ENCODE data around the gene CCDC85C. TPM values are rescaled to one million over a fixed set of nuclear protein-coding genes. Genes with fewer than 3 reads are reported as not detected.

CCDC85C gene
- total RNA-seq, 2 experiments from 2014 or later, result 11.8 to 13.3 TPM

DNA sequence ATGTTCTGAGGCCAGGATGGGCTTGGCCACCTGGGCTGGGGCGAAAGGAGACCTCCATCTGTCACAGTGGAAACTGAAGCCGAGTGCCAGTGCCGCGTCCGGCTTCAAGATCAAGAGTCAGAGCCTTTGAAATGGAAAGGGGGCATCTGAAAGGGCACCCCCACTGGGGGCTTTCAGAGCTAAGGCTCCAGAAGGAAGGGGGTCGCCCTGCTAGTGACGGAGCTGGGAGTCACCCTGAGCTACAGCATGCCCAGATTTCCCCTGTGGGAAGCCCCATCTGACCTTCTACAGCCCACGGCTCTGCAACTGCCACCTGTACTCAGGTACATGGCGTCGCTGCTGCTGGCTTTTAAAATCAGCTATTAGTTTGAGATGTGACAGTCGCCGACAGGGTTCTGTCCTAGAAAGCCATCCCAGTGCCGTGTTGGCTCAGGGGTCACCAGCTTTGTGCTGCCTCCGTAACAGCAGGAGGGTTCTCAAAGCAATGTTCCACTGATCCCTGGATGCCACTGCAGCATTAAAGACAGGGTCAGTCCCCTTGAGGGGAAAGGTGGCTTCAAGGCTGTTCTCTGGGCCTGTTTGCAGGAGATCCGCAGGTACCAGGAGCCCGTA, 91.3 kb downstream of the CCDC85C start:
- POLR2A ChIA-PET, result interaction anchor here (1.3 kb wide), 1 partner anchor 30 kb away, joined by 3 read pairs; no protein-coding TSS in a partner anchor
- no peak overlapping the region for H3K27ac Mint-ChIP-seq

DNA sequence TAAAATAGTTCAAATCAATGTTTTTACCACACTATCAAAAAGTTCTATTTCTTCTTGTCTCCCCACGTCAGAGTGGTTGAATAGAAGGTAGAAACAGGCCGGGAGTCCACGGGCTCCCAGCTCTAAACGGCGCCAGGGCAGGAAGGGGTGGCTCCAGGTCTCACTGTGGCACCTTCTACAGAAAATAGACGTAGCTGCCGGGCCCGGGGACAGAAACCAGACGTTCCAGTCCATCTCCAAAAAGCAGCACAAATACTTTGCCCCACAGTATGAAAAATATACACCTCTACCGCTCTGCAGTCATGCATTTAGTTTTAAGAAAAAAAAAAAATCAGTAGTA, 91.9 kb downstream of the CCDC85C start:
- no peaks in the 10 kb centered on the region for H3K27me3 Mint-ChIP-seq
- H3K4me1 Mint-ChIP-seq, result peaks cover 1% of the 10 kb centered on the region
- ATAC-seq (ENCODE audit: low read depth), result no peak
- H3K4me3 Mint-ChIP-seq, result no peak overlapping the region
- H3K27ac Mint-ChIP-seq, result no peak overlapping the region
- no peak for DNase-seq
- peaks cover 6% of the 10 kb centered on the region for H3K36me3 Mint-ChIP-seq
- H3K9me3 Mint-ChIP-seq, result no peaks in the 10 kb centered on the region
- POLR2A ChIA-PET, result interaction anchor here (1.3 kb wide), 1 partner anchor 29 kb away, joined by 3 read pairs; no protein-coding TSS in a partner anchor

More for the DNA sequence above, 91.3 kb downstream of the CCDC85C start:
- Mint-ChIP-seq H3K27me3 (no peaks in the 10 kb centered on the region), H3K9me3 (no peaks in the 10 kb centered on the region), H3K36me3 (peaks cover 5% of the 10 kb centered on the region), H3K4me1 (peaks cover 1% of the 10 kb centered on the region), H3K4me3 (no peak overlapping the region)
- no peak for DNase-seq
- ATAC-seq (ENCODE audit: low read depth), result no peak

- POLR2A ChIA-PET, result interaction anchor here (1.3 kb wide), 1 partner anchor 29 kb away, joined by 3 read pairs; no protein-coding TSS in a partner anchor
- no peaks in the 10 kb centered on the region for H3K9me3 Mint-ChIP-seq
- ATAC-seq (ENCODE audit: low read depth) (no peak), DNase-seq (no peak)
- peaks cover 1% of the 10 kb centered on the region for H3K4me1 Mint-ChIP-seq
- H3K4me3 Mint-ChIP-seq, result no peak overlapping the region
- no peak overlapping the region for H3K27ac Mint-ChIP-seq
- no peaks in the 10 kb centered on the region for H3K27me3 Mint-ChIP-seq
- H3K36me3 Mint-ChIP-seq, result peaks cover 7% of the 10 kb centered on the region
Observed at GRCh38 chr14:99511421-99512109, 92.4 kb downstream of the CCDC85C start.

GRCh38 chr14:99510556-99511139, 93.4 kb downstream of the CCDC85C start:
- POLR2A ChIA-PET, result no interaction called here
- Mint-ChIP-seq H3K27me3 (no peaks in the 10 kb centered on the region), H3K4me1 (peaks cover 1% of the 10 kb centered on the region), H3K4me3 (no peak overlapping the region), H3K9me3 (no peaks in the 10 kb centered on the region), H3K36me3 (peaks cover 11% of the 10 kb centered on the region), H3K27ac (no peak overlapping the region)
- ATAC-seq (ENCODE audit: low read depth) (no peak), DNase-seq (no peak)

DNA sequence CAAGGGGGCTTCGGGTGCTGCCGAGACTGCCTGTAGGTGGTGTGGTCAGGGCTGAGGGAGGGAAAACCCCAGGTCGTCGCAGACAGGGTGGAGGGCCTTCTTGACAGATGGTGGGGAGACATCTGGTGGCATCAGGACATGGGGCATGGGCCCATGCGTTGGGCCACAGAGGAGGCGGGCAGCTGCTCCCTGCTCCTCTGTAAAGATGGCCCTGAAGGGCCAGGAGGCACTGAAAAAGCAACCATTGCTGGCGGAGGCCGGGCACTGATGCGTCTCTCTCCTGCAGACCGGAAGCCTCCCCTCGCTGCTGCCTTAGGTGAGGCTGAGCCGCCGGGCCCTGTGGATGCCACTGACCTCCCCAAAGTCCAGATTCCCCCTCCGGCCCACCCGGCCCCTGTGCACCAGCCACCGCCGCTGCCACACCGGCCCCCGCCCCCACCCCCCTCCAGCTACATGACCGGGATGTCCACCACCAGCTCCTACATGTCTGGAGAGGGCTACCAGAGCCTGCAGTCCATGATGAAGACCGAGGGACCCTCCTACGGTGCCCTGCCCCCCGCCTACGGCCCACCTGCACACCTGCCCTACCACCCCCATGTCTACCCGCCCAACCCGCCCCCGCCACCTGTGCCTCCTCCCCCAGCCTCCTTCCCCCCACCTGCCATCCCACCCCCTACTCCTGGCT, 94.0 kb downstream of the CCDC85C start:
- POLR2A ChIA-PET, result no interaction called here
- H3K27ac Mint-ChIP-seq, result no peak overlapping the region

DNA sequence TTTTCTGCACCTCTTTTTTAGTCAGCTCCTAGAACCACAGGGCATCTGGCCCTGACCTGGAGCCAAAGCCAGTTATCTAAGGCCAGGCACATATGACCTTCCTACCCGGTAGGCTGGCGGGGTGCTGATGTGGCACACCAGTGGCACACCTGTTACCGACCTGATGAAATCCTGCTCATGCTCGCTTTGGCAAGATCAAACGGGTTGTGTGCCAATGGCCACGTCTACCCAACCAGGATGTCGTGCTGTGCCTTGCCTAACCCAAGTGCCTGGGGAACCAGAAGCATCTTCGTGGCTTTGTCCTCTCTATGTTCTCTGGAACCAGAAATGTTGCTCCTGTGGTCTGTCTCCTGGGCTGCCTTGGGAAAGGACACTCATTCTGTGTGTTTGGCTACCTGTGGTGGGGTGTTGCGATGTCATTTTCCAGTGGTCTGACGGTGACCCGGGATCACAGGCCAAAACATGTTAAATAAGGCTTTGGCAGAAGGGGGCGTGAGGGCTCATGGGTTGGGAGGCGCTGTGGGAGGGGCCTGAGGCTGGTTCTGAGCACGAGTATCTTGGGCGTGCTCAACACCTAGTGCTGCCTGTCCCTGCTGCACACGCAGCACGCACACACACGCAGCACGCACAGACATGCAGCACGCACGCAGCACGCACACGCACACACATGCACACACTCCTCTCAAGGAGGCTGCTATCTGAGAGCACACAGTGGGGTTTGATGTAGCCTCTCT, 94.9 kb downstream of the CCDC85C start:
- DNase-seq (no peak), ATAC-seq (ENCODE audit: low read depth) (no peak)
- peaks cover 19% of the 10 kb centered on the region for H3K36me3 Mint-ChIP-seq
- no peak overlapping the region for H3K27ac Mint-ChIP-seq
- no peaks in the 10 kb centered on the region for H3K9me3 Mint-ChIP-seq
- H3K27me3 Mint-ChIP-seq, result no peaks in the 10 kb centered on the region
- POLR2A ChIA-PET, result no interaction called here
- H3K4me3 Mint-ChIP-seq, result no peak overlapping the region
- H3K4me1 Mint-ChIP-seq, result peaks cover 1% of the 10 kb centered on the region

More for the DNA sequence above, 94.0 kb downstream of the CCDC85C start:
- H3K4me3 Mint-ChIP-seq, result no peak overlapping the region
- H3K9me3 Mint-ChIP-seq, result no peaks in the 10 kb centered on the region
- H3K4me1 Mint-ChIP-seq, result peaks cover 1% of the 10 kb centered on the region
- ATAC-seq (ENCODE audit: low read depth), result no peak
- H3K36me3 Mint-ChIP-seq, result peaks cover 13% of the 10 kb centered on the region
- H3K27me3 Mint-ChIP-seq, result no peaks in the 10 kb centered on the region
- no peak for DNase-seq

DNA sequence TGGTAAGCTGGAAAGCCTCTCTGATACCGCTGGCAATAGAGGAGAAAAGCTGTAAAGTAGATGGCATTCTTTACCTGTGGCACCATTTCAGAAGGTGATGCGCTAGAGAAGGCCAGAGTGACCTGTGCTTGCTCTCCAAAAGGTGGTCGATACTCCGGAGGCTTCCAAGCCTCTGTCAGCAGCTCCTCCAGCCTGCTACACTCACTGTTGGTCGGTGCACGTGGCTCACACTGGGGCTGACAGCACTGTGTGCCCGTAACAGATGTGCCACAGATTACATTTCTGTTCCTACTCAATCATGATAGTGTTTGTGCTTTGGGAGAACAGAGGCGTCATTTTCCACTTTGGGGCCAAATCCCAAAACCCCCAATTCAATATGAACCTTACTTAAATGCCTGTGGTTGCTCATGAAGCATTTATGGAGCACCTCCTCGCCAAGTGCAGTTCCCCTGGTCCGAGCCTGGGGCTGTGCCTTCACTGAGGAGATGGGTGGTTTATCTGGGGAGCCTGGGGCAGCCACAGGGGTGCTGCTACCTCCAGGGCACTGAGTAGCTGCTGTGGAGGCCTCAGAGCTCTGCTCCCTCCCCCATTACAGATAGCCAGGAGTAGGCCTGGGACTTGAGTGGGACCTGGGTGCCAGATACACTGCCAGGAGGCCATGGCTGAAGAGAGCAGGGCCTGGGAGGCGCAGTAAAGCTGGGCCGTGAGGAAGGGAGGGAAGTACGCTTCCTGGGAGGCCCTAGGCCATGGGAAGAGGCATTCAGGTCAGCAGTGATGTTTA, 96.0 kb downstream of the CCDC85C start:
- peaks cover 18% of the 10 kb centered on the region for H3K36me3 Mint-ChIP-seq
- H3K4me1 Mint-ChIP-seq, result no peaks in the 10 kb centered on the region
- H3K27ac Mint-ChIP-seq, result no peak overlapping the region
- POLR2A ChIA-PET, result no interaction called here
- no peak for ATAC-seq (ENCODE audit: low read depth)
- H3K9me3 Mint-ChIP-seq, result no peaks in the 10 kb centered on the region
- no peak for DNase-seq
- H3K27me3 Mint-ChIP-seq, result no peaks in the 10 kb centered on the region
- no peak overlapping the region for H3K4me3 Mint-ChIP-seq

DNA sequence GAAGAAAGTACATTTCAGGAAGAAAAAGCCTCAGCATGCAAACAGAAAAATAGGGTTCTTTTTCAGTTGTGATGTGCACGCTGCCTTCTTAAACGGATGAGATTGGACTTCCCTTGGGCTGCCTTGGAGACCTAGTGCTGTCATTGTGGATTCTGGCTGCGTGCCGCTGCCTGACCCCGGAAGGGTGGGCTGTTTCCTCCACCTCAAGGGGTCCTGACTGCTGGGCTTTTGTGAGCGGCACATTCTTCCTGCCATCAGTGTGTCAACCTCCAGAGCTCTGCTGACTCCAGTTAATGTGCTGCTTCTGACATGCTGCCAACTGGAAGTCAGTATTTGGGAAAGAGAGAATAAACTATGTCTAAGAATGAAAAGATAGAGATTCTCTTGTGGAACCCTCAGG, 97.7 kb downstream of the CCDC85C start:
- DNase-seq, result no peak
- POLR2A ChIA-PET, result no interaction called here
- H3K27ac Mint-ChIP-seq, result no peak overlapping the region
- no peak for ATAC-seq (ENCODE audit: low read depth)
- H3K27me3 Mint-ChIP-seq, result no peaks in the 10 kb centered on the region
- no peak overlapping the region for H3K4me3 Mint-ChIP-seq
- H3K36me3 Mint-ChIP-seq, result peaks cover 23% of the 10 kb centered on the region
- no peaks in the 10 kb centered on the region for H3K9me3 Mint-ChIP-seq
- no peaks in the 10 kb centered on the region for H3K4me1 Mint-ChIP-seq

- H3K4me3 Mint-ChIP-seq, result no peak overlapping the region
Observed at GRCh38 chr14:99505089-99505488, 98.9 kb downstream of the CCDC85C start.

DNA sequence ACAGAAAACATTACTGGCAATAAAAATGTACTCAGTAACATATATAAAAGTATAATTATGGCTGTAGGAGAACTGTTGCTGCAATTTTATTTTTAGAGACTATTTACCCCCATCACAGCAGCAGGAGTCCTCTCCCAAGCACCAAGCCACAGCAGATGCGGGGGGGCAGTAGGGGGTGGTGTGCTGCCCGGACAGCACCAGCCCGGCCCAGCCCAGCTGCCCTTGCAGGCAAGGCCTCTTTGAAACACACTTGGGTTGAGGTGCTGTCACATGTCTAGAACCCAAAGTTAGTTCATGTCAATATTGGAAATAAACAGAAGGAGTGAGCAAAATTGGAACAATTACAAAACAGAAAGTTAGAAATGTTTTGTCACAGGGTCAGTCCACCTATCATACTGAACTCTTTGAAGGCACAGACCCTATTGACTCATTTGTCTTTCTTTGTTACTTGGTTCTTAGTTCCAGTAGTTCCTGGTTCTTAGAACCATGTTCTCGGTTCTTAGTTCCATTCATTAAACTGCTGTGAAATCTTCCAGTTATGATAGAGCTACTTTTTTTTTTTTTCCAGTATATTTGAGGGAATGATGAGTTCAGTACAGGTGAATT, 100.1 kb downstream of the CCDC85C start:
- H3K27ac Mint-ChIP-seq, result no peak overlapping the region
- ATAC-seq (ENCODE audit: low read depth) (no peak), DNase-seq (no peak)
- no peaks in the 10 kb centered on the region for H3K27me3 Mint-ChIP-seq
- H3K9me3 Mint-ChIP-seq, result no peaks in the 10 kb centered on the region
- peaks cover 32% of the 10 kb centered on the region for H3K36me3 Mint-ChIP-seq
- POLR2A ChIA-PET, result interaction anchor here (0.7 kb wide), 1 partner anchor 11 kb away, joined by 5 read pairs; no protein-coding TSS in a partner anchor
- no peaks in the 10 kb centered on the region for H3K4me1 Mint-ChIP-seq
- H3K4me3 Mint-ChIP-seq, result no peak overlapping the region

More at GRCh38 chr14:99505089-99505488, 98.9 kb downstream of the CCDC85C start:
- ATAC-seq (ENCODE audit: low read depth), result no peak
- H3K9me3 Mint-ChIP-seq, result no peaks in the 10 kb centered on the region
- no peaks in the 10 kb centered on the region for H3K4me1 Mint-ChIP-seq
- POLR2A ChIA-PET, result no interaction called here
- no peaks in the 10 kb centered on the region for H3K27me3 Mint-ChIP-seq
- H3K27ac Mint-ChIP-seq, result no peak overlapping the region
- peaks cover 32% of the 10 kb centered on the region for H3K36me3 Mint-ChIP-seq
- no peak for DNase-seq

GRCh38 chr14:99502989-99503421, 101.0 kb downstream of the CCDC85C start:
- H3K4me3 Mint-ChIP-seq, result no peak overlapping the region
- ATAC-seq (ENCODE audit: low read depth) (no peak), DNase-seq (no peak)
- no peaks in the 10 kb centered on the region for H3K4me1 Mint-ChIP-seq
- no peaks in the 10 kb centered on the region for H3K27me3 Mint-ChIP-seq
- no peak overlapping the region for H3K27ac Mint-ChIP-seq
- POLR2A ChIA-PET, result no interaction called here
- no peaks in the 10 kb centered on the region for H3K9me3 Mint-ChIP-seq
- H3K36me3 Mint-ChIP-seq, result peaks cover 32% of the 10 kb centered on the region

DNA sequence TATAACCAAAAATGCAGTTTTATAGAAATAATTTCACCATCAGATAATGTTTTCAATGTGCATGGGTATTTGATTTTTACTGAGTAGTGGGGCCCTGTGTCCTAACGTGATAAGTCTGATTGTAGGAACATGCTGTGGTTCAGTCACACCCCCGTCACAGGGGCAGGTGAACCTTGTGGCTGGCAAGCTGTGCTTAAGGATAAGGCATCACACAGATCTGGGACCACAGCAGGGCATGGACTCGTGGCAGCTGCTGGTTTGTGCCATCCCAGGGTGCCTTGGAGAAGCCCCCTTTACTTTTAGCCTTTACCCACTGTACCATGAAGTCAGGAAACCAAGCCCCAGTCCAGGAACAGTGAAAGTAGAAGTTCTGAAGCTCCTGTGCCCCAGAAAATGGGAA, 106.1 kb downstream of the CCDC85C start:
- DNase-seq, result no peak
- Mint-ChIP-seq H3K27me3 (no peaks in the 10 kb centered on the region), H3K27ac (no peak overlapping the region), H3K4me3 (no peak overlapping the region), H3K36me3 (peaks cover 36% of the 10 kb centered on the region), H3K4me1 (peaks cover 11% of the 10 kb centered on the region), H3K9me3 (no peaks in the 10 kb centered on the region)
- POLR2A ChIA-PET, result no interaction called here
- no peak for ATAC-seq (ENCODE audit: low read depth)

Data from activated naive CD8-positive, alpha-beta T cell treated with anti-CD3 and anti-CD28 coated beads, Interleukin-2, amount 10 ng/mL, durations not matched to agents 7 days and 5 days (primary cell).